NT2/D1 (cell line): ENCODE measurements around the gene ATG16L1.

ENCODE experiments used
- SUZ12 ChIP-seq: IDR thresholded peaks from 2 replicates; pipeline ENCODE4 v1.6.1; 2011; ENCODE audit not compliant: insufficient read length, insufficient read depth; ENCODE audit errors: extremely low read depth
- YY1 ChIP-seq: IDR thresholded peaks from 2 replicates; pipeline ENCODE4 v1.6.1; 2011; ENCODE audit not compliant: insufficient read length, insufficient read depth

DNA sequence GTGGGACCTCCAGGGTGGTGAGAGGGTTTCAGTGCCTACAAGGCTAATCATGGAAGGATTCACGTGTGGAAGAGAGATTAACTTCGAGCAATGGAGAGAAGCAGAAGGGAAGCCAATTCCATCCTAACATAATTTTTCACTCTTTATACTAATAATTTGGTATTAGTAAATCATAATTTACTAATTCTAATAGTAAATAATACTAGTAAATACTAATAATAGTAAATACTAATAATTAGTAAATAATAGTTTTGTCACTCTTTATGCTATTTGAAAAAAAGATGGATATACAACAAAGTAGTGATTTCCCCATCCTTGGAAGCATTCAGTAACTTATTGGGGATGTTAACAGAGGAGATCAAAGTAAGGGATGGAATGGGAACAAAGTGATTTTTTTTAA, 49.8 kb downstream of the ATG16L1 start:
- TF ChIP-seq SUZ12 (no peak), YY1 (no peak)
